GM15510 (cell line): ENCODE results near the gene CKS2.

Source experiments
- POLR2A ChIP-seq: IDR thresholded peaks from 3 replicates; pipeline ENCODE4 v1.6.1; 2011; ENCODE audit warnings: borderline replicate concordance; ENCODE audit not compliant: insufficient read length; ENCODE audit errors: extremely low read depth

The CKS2 gene

GRCh38 chr9:89310475-89311345 lies at the start of gene CKS2:
Gene CKS2, plus strand, starts transcription at chr9:89311195. Its CDS starts 98 bp downstream, at chr9:89311293.
- TF ChIP-seq POLR2A: peak; percentile 98

DNA sequence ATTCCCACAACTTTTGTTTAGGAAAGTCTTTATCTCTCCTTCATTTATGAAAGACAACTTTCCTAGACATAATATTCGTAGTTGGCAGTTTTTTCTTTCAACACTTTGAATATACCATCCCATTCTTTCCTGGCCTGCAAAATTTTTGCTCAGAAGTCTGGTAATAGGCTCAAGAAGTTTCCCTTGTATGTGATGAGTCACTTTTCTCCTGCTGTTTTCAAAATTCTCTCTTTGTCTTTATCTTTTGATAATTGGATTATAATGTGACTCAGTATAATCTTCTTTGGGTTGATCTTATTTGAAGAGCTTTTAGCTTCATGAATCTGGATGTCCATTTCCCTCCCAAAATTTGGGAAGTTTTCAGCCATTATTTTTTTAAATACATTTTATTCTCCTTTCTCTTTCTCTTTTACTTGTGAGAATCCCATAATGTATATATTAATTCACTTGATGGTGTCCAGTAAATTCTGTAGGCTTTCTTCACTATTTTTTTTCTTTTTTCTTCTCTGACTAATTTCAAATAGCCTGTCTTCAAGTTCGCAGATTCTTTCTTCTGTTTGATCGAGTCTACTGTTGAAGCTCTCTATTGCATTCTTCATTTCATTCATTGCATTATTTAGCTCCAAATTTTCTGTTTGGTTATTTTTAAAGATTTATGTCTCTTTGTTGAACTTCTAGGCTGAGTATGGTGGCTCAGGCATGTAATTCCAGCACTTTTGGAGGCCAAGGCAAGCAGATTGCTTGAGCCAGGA lies 37.3 kb upstream of the CKS2 start:
- no peak for TF ChIP-seq POLR2A

- no peak for TF ChIP-seq POLR2A
Measured at GRCh38 chr9:89274838-89275237, 36.2 kb upstream of the CKS2 start.

DNA sequence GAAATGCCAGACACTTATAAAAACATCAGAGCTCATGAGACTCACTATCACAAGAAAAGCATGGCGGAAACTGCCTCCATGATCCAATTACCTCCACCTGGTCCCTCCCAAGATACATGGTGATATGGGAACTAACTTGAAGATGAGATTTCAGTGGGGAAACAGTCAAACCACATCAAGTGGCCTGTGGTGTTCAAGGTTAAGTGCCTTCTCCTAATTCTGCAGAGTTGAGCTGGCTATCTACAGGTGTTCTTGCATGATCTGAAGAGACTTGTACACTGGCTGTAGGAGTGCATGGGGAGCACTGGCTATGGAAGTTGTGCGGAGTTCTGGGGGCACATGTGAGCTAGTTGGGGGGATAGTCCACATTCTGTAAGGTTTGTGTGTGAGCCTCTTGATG lies 34.0 kb upstream of the CKS2 start:
- no peak for TF ChIP-seq POLR2A

- TF ChIP-seq POLR2A: no peak
Measured at GRCh38 chr9:89277454-89277853, 33.5 kb upstream of the CKS2 start.

- no peak for TF ChIP-seq POLR2A
Measured at GRCh38 chr9:89278551-89278950, 32.4 kb upstream of the CKS2 start.

DNA sequence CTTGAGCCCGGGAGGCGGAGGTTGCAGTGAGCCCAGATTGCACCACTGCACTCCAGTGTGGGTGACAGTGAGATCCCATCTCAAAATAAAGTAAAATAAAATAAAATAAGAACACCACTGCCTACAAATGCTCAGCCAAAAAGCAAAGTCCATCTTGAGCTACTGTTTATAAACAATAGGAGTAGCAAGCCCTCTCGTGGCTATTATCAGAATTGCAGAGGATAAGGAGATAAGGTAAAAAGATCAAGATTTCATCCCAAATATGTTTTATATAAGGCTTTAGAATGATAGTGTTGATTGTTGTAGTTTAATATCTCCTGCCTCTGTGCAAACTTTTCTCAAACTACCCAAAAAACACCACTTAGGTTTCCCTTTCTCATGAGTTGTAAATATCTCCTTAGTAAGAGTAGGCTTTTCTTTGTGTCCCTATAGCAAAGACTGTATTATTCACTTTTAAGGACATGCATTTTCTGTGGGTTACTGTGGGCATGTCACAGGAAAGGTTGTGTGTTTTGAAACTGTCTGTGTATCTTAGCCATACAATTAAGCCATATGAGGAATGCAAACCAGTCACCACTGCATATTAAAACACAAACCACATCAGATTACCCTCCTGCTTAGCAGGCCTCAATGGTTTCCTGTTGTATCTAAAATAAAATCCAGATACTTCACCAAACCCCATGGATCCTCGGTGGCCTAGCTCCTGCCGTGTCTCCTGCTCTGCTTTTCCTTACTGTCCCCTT lies 31.8 kb upstream of the CKS2 start:
- no peak for TF ChIP-seq POLR2A

DNA sequence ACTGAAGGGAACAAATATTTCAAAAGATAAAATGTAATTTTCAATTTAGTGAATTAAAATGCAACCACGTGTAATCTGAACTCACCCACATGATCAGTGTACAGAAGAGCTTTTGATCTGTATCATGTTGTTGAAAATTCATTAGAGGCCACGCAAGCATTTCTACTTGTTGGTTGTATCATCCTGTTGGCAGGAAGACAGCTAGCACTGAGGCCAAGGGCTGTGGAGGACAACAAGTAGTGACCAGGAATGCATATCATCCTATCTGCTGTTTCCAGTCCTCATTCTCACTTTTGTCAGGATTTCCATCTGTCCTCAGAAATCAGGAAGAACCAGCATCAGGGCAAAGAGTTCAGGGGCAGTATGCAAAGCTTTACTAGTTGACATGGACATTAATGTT lies 29.9 kb upstream of the CKS2 start:
- TF ChIP-seq POLR2A: no peak

GRCh38 chr9:89284076-89284475 lies 26.9 kb upstream of the CKS2 start:
- no peak for TF ChIP-seq POLR2A

DNA sequence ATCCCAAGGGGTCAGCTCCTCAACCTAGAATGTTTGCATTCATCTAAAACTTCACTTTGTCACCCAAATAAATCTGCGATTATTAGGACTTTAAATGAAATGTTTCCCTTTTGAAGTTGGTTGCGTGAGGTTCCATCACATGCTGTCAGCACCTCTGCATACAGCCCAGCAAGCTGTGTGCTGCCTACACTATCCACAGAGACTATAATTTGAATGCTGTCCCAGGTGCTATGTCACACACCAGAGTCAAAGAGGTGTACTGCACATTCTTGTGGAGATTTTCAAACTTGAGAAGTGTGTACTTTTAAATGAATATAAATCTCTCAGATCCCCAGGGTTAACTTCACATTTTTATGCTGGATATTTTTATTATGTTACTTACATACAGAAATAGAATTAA lies 19.3 kb upstream of the CKS2 start:
- TF ChIP-seq POLR2A: no peak

- TF ChIP-seq POLR2A: no peak
Measured at GRCh38 chr9:89293014-89293413, 18.0 kb upstream of the CKS2 start.

- TF ChIP-seq POLR2A: no peak
Measured at GRCh38 chr9:89295400-89295799, 15.6 kb upstream of the CKS2 start.

- no peak for TF ChIP-seq POLR2A
Measured at GRCh38 chr9:89304020-89304833, 6.8 kb upstream of the CKS2 start.

GRCh38 chr9:89304834-89305188 lies 6.2 kb upstream of the CKS2 start:
- no peak for TF ChIP-seq POLR2A
